ENCODE results near the gene RMI1. TPM values are rescaled to one million over a fixed set of nuclear protein-coding genes. Genes with fewer than 3 reads are reported as not detected.

The RMI1 gene
- total RNA-seq, 1 donor from 2014 or later: 8.2 TPM

DNA sequence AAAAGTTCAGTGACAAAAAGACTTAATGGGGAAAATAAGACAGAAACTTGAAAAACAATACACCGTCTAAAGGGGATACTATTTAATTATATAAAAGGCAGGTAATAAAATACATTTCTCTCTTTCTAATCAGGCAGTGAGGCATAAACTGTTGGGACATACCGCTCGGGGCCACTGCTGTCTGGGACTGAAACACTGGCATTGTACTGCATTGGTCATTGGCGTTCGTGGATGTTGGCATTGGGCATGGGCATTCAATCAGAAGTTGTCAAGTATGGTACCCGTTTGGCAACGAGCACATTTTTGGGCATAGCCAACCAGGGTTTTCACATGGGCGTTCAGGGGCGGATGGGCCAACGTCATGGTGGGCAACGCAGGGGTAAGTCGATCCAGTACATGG lies 5.3 kb upstream of the RMI1 start:
- Mint-ChIP-seq H3K4me1 (ENCODE audit: unreplicated experiment) (peaks cover 39% of the 10 kb centered on the region), H3K36me3 (ENCODE audit: unreplicated experiment) (peaks cover 71% of the 10 kb centered on the region), H3K4me3 (ENCODE audit: unreplicated experiment) (no peak overlapping the region), H3K27ac (ENCODE audit: unreplicated experiment) (peak overlapping the region; percentile 23), H3K9me3 (ENCODE audit: unreplicated experiment) (no peaks in the 10 kb centered on the region), H3K27me3 (ENCODE audit: unreplicated experiment) (no peaks in the 10 kb centered on the region)
- no peak for DNase-seq (ENCODE audit: extremely low spot score, unreplicated experiment)
- no peak for TF ChIP-seq CTCF (IDR thresholded peaks at IDR 0.05)

DNA sequence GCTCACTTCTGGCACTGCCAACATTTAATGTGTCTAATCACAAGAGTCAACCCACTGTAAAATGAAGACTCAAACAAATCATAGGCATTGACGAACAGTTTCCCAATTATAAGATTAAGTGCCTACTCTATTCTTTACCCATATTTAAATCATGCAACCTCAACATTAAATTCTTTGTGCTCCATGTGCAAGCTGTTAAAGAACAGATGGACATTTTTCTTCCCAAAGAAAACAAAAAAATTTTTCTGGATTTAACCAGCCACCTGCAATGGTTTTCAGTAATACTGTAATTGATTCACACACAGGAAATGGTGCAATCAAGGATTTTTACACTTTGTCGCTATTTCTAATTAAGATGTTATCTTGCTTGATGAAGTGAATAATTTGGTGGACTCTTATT lies 4.2 kb upstream of the RMI1 start:
- TF ChIP-seq CTCF (IDR thresholded peaks at IDR 0.05): no peak
- Mint-ChIP-seq H3K36me3 (ENCODE audit: unreplicated experiment) (peaks cover 60% of the 10 kb centered on the region), H3K4me3 (ENCODE audit: unreplicated experiment) (no peak overlapping the region), H3K27me3 (ENCODE audit: unreplicated experiment) (no peaks in the 10 kb centered on the region), H3K27ac (ENCODE audit: unreplicated experiment) (peak overlapping the region; percentile 0), H3K9me3 (ENCODE audit: unreplicated experiment) (no peaks in the 10 kb centered on the region), H3K4me1 (ENCODE audit: unreplicated experiment) (peaks cover 39% of the 10 kb centered on the region)
- DNase-seq (ENCODE audit: extremely low spot score, unreplicated experiment): no peak

GRCh38 chr9:83977196-83977595 lies 3.4 kb upstream of the RMI1 start:
- Mint-ChIP-seq H3K9me3 (ENCODE audit: unreplicated experiment) (no peaks in the 10 kb centered on the region), H3K27ac (ENCODE audit: unreplicated experiment) (peak overlapping the region; percentile 68), H3K4me3 (ENCODE audit: unreplicated experiment) (peak overlapping the region; percentile 94), H3K4me1 (ENCODE audit: unreplicated experiment) (peaks cover 45% of the 10 kb centered on the region), H3K27me3 (ENCODE audit: unreplicated experiment) (no peaks in the 10 kb centered on the region), H3K36me3 (ENCODE audit: unreplicated experiment) (peaks cover 52% of the 10 kb centered on the region)
- TF ChIP-seq CTCF (IDR thresholded peaks at IDR 0.05): no peak
- DNase-seq (ENCODE audit: extremely low spot score, unreplicated experiment): no peak

- Mint-ChIP-seq H3K27ac (ENCODE audit: unreplicated experiment) (peak overlapping the region; percentile 100), H3K4me1 (ENCODE audit: unreplicated experiment) (peaks cover 53% of the 10 kb centered on the region), H3K27me3 (ENCODE audit: unreplicated experiment) (no peaks in the 10 kb centered on the region), H3K9me3 (ENCODE audit: unreplicated experiment) (no peaks in the 10 kb centered on the region), H3K36me3 (ENCODE audit: unreplicated experiment) (peaks cover 35% of the 10 kb centered on the region), H3K4me3 (ENCODE audit: unreplicated experiment) (peak overlapping the region; percentile 94)
- DNase-seq (ENCODE audit: extremely low spot score, unreplicated experiment): peak; percentile 89
- TF ChIP-seq CTCF (IDR thresholded peaks at IDR 0.05): no peak
Measured at GRCh38 chr9:83978992-83979811, 1.4 kb upstream of the RMI1 start.

DNA sequence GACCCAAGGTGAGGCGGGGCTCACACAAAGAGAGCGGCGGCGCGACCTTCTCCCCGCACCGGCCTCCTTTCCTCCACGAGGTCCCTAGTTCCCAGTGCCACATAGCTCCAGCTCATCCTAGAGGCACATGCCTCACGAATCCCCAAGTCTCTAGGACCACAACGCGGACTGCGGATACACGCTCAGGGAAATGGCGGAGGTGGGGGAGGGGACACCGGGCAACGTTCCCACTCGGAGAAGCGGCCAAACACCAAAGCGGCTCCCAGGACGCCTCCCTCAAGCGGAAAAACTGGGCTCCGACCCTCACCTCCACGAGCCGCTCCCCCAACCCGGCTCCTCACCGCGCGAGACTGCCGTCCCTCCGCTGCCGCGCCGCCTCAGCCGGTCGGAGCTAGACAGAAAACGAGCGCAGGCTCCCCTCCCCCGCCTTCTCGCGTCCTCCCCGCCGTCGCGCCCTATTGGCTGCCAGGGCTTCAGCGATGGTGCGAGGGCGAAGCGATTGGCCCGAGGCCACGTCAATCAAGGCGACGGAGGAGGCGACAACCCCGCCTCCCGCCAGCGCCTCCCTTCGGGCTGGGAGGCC lies 702 bp upstream of the RMI1 start, which contains the start of gene HNRNPK:
HNRNPK (minus strand) TSS at position 404 of the 583 bp plus-strand sequence. CDS start 1,963 bp downstream, outside the sequence.
- peaks cover 46% of the 10 kb centered on the region for H3K4me1 Mint-ChIP-seq (ENCODE audit: unreplicated experiment)
- H3K27me3 Mint-ChIP-seq (ENCODE audit: unreplicated experiment): no peaks in the 10 kb centered on the region
- H3K36me3 Mint-ChIP-seq (ENCODE audit: unreplicated experiment): peaks cover 28% of the 10 kb centered on the region
- H3K9me3 Mint-ChIP-seq (ENCODE audit: unreplicated experiment): no peaks in the 10 kb centered on the region
- peak within 1 kb of the TSS; percentile 94 for H3K4me3 Mint-ChIP-seq (ENCODE audit: unreplicated experiment)
- DNase-seq (ENCODE audit: extremely low spot score, unreplicated experiment): peak; percentile 100
- no peak for TF ChIP-seq CTCF (IDR thresholded peaks at IDR 0.05)
- peak within 1 kb of the TSS; percentile 100 for H3K27ac Mint-ChIP-seq (ENCODE audit: unreplicated experiment)

Measured in osteocyte (in vitro differentiated cells).